Stimulated activated effector memory CD8-positive, alpha-beta T cell treated with anti-CD3 and anti-CD28 coated beads, Interleukin-12 subunit alpha, Interleukin-12 subunit beta, amount 100 ng/mL, for 72 hours (primary cell): ENCODE results near the gene PHACTR1.

ENCODE experiments used
- ATAC-seq: fragments of 150-1000 bp; cut with Tn5 transposase; 2 replicates; pipeline ENCODE4 v1.10.0; 2021
- DNase-seq, 2 donors: peaks; one replicate each; pipeline ENCODE4 v3.0.0; 2021 to 2022; ENCODE audit warnings: low spot score in 2 of 2
- H3K27ac Mint-ChIP-seq: one replicate; pipeline ENCODE4 v1.8.0; 2022; ENCODE audit warnings: mild to moderate bottlenecking, mixed read lengths
- H3K36me3 Mint-ChIP-seq: one replicate; pipeline ENCODE4 v1.8.0; 2022; ENCODE audit warnings: mild to moderate bottlenecking, mixed read lengths
- H3K4me1 Mint-ChIP-seq: one replicate; pipeline ENCODE4 v1.8.0; 2022; ENCODE audit warnings: mixed read lengths
- H3K4me3 Mint-ChIP-seq: one replicate; pipeline ENCODE4 v1.8.0; 2022; ENCODE audit warnings: mild to moderate bottlenecking, mixed read lengths
- H3K9me3 Mint-ChIP-seq: one replicate; pipeline ENCODE4 v1.8.0; 2022; ENCODE audit warnings: mixed read lengths

Gene PHACTR1

DNA sequence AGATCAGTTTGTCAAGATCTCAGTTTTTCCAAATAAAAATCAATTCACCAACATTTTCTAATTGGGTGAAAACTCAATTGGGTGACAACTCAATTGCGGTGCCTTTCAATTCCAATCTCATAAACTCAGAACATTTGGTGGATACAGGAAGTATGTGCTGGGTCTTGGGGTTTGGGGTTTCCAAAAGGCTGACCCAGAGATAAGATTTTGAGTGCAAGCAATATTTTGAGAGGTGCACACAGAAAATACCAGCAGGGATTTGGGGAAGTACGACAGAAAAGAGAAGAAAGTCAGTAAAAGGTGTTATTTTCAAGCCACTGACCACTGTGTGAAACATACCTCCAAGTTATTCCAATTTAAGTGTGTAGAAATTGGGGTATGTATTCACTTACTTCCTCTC, 258.0 kb downstream of the PHACTR1 start:
- H3K36me3 Mint-ChIP-seq = no peaks in the 10 kb centered on the region
- ATAC-seq = no peak
- H3K4me3 Mint-ChIP-seq = no peak overlapping the region
- DNase-seq = no peak
- H3K27ac Mint-ChIP-seq = no peak overlapping the region
- no peaks in the 10 kb centered on the region for H3K4me1 Mint-ChIP-seq
- no peaks in the 10 kb centered on the region for H3K9me3 Mint-ChIP-seq

DNA sequence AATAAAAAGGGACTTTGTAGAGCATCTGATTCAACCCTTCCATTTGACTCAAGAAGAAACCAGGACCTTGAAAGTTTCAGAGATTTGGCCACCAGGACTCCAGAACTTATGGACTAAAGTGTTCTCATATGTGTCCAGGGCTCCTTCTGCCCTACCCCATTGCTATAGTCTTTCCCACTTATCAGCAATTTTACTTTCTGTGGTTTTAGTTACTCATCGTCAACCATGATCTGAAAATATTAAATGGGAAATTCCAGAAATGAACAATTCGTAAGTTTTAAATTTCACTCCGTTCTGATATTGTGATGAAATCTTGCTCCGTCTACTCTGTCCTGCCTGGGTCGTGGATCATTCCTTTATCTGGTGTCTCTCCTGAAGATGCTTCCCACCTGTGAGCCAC, 259.8 kb downstream of the PHACTR1 start:
- Mint-ChIP-seq H3K4me1 (no peaks in the 10 kb centered on the region), H3K9me3 (no peaks in the 10 kb centered on the region), H3K27ac (no peak overlapping the region), H3K4me3 (no peak overlapping the region), H3K36me3 (no peaks in the 10 kb centered on the region)
- no peak for DNase-seq
- no peak for ATAC-seq

- ATAC-seq = no peak
- no peaks in the 10 kb centered on the region for H3K9me3 Mint-ChIP-seq
- H3K36me3 Mint-ChIP-seq = no peaks in the 10 kb centered on the region
- no peak for DNase-seq
- no peak overlapping the region for H3K27ac Mint-ChIP-seq
- H3K4me3 Mint-ChIP-seq = no peak overlapping the region
- H3K4me1 Mint-ChIP-seq = no peaks in the 10 kb centered on the region
Observed at GRCh38 chr6:12977206-12977605, 260.6 kb downstream of the PHACTR1 start.

DNA sequence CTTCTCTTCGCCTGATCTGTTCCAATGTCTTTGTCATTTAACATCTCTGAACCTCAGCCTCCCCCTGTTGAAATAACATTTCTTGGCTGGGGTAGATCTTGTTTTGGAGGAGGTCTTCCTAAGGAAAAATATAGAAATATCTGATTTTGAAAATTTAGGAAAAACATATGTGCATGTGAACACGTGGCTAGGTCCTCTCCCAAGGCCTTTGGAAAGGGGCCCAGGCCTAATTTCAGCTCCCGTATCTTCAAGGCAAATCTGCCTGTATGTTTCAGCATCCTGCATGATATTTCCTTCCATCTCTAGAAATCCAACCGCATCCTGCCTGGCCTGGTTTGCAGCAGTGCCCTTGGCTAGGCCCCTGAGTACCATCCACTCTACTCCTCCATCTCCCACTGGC, 261.2 kb downstream of the PHACTR1 start:
- DNase-seq (no peak), ATAC-seq (no peak)
- H3K4me1 Mint-ChIP-seq = no peaks in the 10 kb centered on the region
- no peaks in the 10 kb centered on the region for H3K9me3 Mint-ChIP-seq
- no peak overlapping the region for H3K4me3 Mint-ChIP-seq
- H3K27ac Mint-ChIP-seq = no peak overlapping the region
- no peaks in the 10 kb centered on the region for H3K36me3 Mint-ChIP-seq

DNA sequence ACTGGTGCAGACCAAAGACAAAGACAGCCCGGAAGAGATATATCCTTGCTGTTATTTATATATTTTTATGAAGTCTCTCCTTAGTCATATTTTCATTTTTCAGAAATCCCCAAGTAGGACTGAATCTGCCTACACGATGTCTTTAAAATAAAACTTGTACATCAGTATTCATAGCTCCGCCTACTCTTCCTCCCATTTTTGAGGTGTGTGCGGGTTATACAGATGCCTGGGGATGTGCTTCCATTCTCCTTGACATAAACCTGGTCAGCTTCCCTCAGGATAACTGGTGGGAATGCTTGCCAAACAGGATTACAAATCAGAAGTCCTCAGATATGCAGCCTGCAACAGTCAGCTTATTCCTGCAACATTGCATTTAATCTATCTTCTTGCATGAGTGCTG, 264.2 kb downstream of the PHACTR1 start:
- Mint-ChIP-seq H3K4me1 (no peaks in the 10 kb centered on the region), H3K36me3 (no peaks in the 10 kb centered on the region), H3K9me3 (peaks cover 4% of the 10 kb centered on the region), H3K4me3 (no peak overlapping the region), H3K27ac (no peak overlapping the region)
- DNase-seq = no peak
- ATAC-seq = no peak

GRCh38 chr6:12984776-12985175, 268.2 kb downstream of the PHACTR1 start:
- peaks cover 4% of the 10 kb centered on the region for H3K9me3 Mint-ChIP-seq
- ATAC-seq (no peak), DNase-seq (no peak)
- H3K4me3 Mint-ChIP-seq = no peak overlapping the region
- H3K27ac Mint-ChIP-seq = no peak overlapping the region
- H3K4me1 Mint-ChIP-seq = no peaks in the 10 kb centered on the region
- no peaks in the 10 kb centered on the region for H3K36me3 Mint-ChIP-seq

GRCh38 chr6:12987783-12988182, 271.2 kb downstream of the PHACTR1 start:
- ATAC-seq = no peak
- DNase-seq = no peak
- Mint-ChIP-seq H3K4me3 (no peak overlapping the region), H3K9me3 (peaks cover 4% of the 10 kb centered on the region), H3K36me3 (no peaks in the 10 kb centered on the region), H3K27ac (no peak overlapping the region), H3K4me1 (no peaks in the 10 kb centered on the region)

- no peak for DNase-seq
- Mint-ChIP-seq H3K4me1 (no peaks in the 10 kb centered on the region), H3K36me3 (no peaks in the 10 kb centered on the region), H3K27ac (no peak overlapping the region), H3K4me3 (no peak overlapping the region), H3K9me3 (no peaks in the 10 kb centered on the region)
- no peak for ATAC-seq
Observed at GRCh38 chr6:12990162-12990561, 273.6 kb downstream of the PHACTR1 start.

GRCh38 chr6:12991435-12991834, 274.9 kb downstream of the PHACTR1 start:
- no peak overlapping the region for H3K27ac Mint-ChIP-seq
- H3K36me3 Mint-ChIP-seq = no peaks in the 10 kb centered on the region
- DNase-seq (no peak), ATAC-seq (no peak)
- H3K4me1 Mint-ChIP-seq = no peaks in the 10 kb centered on the region
- H3K9me3 Mint-ChIP-seq = no peaks in the 10 kb centered on the region
- H3K4me3 Mint-ChIP-seq = no peak overlapping the region

DNA sequence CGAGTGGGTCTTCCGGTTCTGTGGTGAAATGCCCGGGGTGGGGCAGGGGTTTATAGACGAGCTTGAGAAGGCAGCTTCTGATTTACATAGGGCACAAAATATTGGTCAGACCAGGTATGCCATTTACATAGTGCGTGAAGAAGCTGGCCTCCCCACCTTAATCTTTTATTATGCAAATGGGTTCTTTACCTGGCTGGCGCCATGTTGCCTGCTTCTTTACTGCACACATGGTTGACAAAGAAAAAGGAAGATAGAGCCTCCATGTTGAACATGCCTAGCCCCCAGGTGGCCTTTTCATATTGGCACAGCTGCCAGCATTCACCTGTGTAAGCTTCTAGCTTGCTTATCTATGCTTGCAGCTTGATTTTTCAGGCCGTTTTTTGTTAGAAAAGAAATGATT, 276.2 kb downstream of the PHACTR1 start:
- ATAC-seq (no peak), DNase-seq (no peak)
- H3K4me3 Mint-ChIP-seq = no peak overlapping the region
- no peaks in the 10 kb centered on the region for H3K36me3 Mint-ChIP-seq
- no peaks in the 10 kb centered on the region for H3K9me3 Mint-ChIP-seq
- no peaks in the 10 kb centered on the region for H3K4me1 Mint-ChIP-seq
- no peak overlapping the region for H3K27ac Mint-ChIP-seq

DNA sequence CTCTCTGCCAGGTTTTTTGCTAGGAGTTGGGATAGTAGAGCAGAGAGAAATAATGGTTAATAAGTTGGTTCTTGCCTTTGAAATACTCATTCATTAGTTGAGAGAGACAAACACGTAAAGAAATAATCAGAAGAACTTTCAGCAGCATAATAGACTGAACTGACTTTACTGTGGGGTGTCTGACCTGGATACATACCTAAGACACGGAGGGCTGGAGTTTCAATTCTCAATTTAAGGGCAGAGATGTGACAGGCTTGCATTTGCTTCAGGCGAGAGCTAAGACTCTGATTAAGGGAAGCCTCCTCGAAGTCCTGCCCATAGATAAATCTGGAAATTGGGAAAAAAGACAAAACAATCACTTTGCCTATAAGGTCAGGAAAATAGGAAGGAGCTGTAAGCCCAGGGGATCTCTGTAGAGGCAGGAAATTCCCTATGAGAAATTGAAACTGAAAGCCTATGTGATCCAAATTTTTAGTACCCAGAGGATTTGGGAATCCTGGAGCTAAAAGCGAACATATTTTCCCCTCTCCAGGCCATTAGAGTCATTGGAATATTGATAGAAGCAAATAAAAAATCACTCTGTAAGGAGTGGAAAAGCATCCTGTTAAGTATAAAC, 276.8 kb downstream of the PHACTR1 start:
- Mint-ChIP-seq H3K27ac (no peak overlapping the region), H3K4me1 (no peaks in the 10 kb centered on the region), H3K9me3 (no peaks in the 10 kb centered on the region)

DNA sequence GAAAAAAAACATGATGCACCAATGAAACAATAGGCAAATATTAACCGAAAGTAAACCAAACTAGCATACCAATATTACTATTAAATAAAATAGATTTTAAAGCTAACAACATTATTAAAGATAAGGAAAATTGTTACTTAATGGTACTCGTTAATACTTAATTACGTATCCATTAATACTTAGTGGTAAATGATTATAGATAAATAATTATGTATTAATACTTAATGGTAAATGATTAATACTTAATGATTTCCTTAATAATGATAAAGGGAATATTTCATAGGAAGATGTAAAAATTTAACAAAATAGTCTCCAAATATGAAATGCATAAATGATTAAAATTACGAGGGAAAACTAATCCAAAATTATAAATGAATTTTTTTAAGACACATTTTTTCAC, 278.9 kb downstream of the PHACTR1 start:
- no peaks in the 10 kb centered on the region for H3K36me3 Mint-ChIP-seq
- ATAC-seq = no peak
- H3K4me1 Mint-ChIP-seq = no peaks in the 10 kb centered on the region

More for the DNA sequence above, 276.8 kb downstream of the PHACTR1 start:
- ATAC-seq (no peak), DNase-seq (no peak)
- Mint-ChIP-seq H3K36me3 (no peaks in the 10 kb centered on the region), H3K4me3 (no peak overlapping the region)

GRCh38 chr6:13000537-13000936, 284.0 kb downstream of the PHACTR1 start:
- H3K9me3 Mint-ChIP-seq = no peaks in the 10 kb centered on the region
- no peak for DNase-seq
- H3K4me3 Mint-ChIP-seq = no peak overlapping the region
- no peak overlapping the region for H3K27ac Mint-ChIP-seq
- H3K36me3 Mint-ChIP-seq = no peaks in the 10 kb centered on the region
- no peak for ATAC-seq
- no peaks in the 10 kb centered on the region for H3K4me1 Mint-ChIP-seq

More for the DNA sequence above, 278.9 kb downstream of the PHACTR1 start:
- no peak for DNase-seq
- no peak overlapping the region for H3K27ac Mint-ChIP-seq
- no peaks in the 10 kb centered on the region for H3K9me3 Mint-ChIP-seq
- H3K4me3 Mint-ChIP-seq = no peak overlapping the region

GRCh38 chr6:13001927-13002326, 285.4 kb downstream of the PHACTR1 start:
- Mint-ChIP-seq H3K4me3 (no peak overlapping the region), H3K4me1 (no peaks in the 10 kb centered on the region), H3K9me3 (no peaks in the 10 kb centered on the region), H3K27ac (no peak overlapping the region), H3K36me3 (no peaks in the 10 kb centered on the region)
- DNase-seq (no peak), ATAC-seq (no peak)

DNA sequence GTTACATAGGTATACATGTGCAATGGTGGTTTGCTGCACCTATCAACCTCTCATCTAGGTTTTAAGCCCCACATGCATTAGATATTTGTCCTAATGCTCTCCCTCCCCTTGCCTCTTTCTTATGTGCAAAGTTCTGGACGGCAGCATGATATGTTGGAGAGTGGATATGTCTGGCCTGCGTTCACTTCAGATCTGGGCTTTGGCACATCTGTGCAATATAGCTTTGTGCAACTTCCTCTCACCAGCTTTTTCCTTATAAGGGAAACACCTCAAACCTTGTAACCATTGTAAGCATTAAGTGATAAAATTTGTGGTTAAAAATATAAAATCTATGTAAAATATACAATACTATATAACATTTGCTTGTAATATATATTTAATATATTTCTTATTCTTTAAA, 288.0 kb downstream of the PHACTR1 start:
- H3K4me1 Mint-ChIP-seq = no peaks in the 10 kb centered on the region
- ATAC-seq (no peak), DNase-seq (no peak)
- no peaks in the 10 kb centered on the region for H3K36me3 Mint-ChIP-seq
- H3K4me3 Mint-ChIP-seq = no peak overlapping the region
- no peak overlapping the region for H3K27ac Mint-ChIP-seq
- no peaks in the 10 kb centered on the region for H3K9me3 Mint-ChIP-seq

- Mint-ChIP-seq H3K27ac (no peak overlapping the region), H3K36me3 (no peaks in the 10 kb centered on the region), H3K4me1 (no peaks in the 10 kb centered on the region), H3K4me3 (no peak overlapping the region), H3K9me3 (no peaks in the 10 kb centered on the region)
- DNase-seq (no peak), ATAC-seq (no peak)
Observed at GRCh38 chr6:13005994-13006393, 289.4 kb downstream of the PHACTR1 start.
